Activated CD8-positive, alpha-beta T cell treated with anti-CD3 and anti-CD28 coated beads for 36 hours (primary cell): Measurements from ENCODE around the gene GATA6. TPM values are rescaled to one million over a fixed set of nuclear protein-coding genes. Genes with fewer than 3 reads are reported as not detected.

Experiments used
- ATAC-seq: fragments of 200-7000 bp; cut with Tn5 transposase; one replicate; pipeline ENCODE4 v1.10.0; 2021; ENCODE audit warnings: mild to moderate bottlenecking, moderate library complexity
- CTCF ChIA-PET: fragments of 350-600 bp; sonication (Branson Sonifier 250); formaldehyde crosslinking; loops from one replicate; lab custom pipeline; 2021; ENCODE audit warnings: antibody characterized with exemption; lab: Charles Lee
- POLR2A ChIA-PET: fragments of 350-600 bp; sonication (Branson Sonifier 250); formaldehyde crosslinking; loops from one replicate; lab custom pipeline; 2021; ENCODE audit warnings: antibody characterized with exemption; lab: Charles Lee
- DNase-seq: peaks from one replicate; pipeline ENCODE4 v3.0.0-alpha.2; 2020
- H3K27ac Mint-ChIP-seq: one replicate; pipeline ENCODE4 v1.8.0; 2021; ENCODE audit warnings: mild to moderate bottlenecking, mixed read lengths
- H3K27me3 Mint-ChIP-seq: one replicate; pipeline ENCODE4 v1.8.0; 2021; ENCODE audit warnings: mixed read lengths
- H3K36me3 Mint-ChIP-seq: one replicate; pipeline ENCODE4 v1.8.0; 2021; ENCODE audit warnings: low read depth, mixed read lengths
- H3K4me1 Mint-ChIP-seq: one replicate; pipeline ENCODE4 v1.8.0; 2021; ENCODE audit warnings: low read depth, mixed read lengths
- H3K4me3 Mint-ChIP-seq: one replicate; pipeline ENCODE4 v1.8.0; 2021; ENCODE audit warnings: mild to moderate bottlenecking, moderate library complexity, mixed read lengths
- H3K9me3 Mint-ChIP-seq: one replicate; pipeline ENCODE4 v1.8.0; 2021; ENCODE audit warnings: mixed read lengths
- intact Hi-C: fragments of 100-400 bp; cut with micrococcal nuclease; formaldehyde crosslinking; loops from one replicate; pipeline ENCODE4 v1.10.0; 2022
- total RNA-seq, 2 experiments: library from RNA; stranded (reverse); gene quantifications; one replicate each; pipeline ENCODE4 v1.2.3, GENCODE V29; 2021
- TF ChIP-seq, protein P1 (sequence below): fragments of 200-600 bp; IDR thresholded peaks from one replicate; pipeline ENCODE4 v1.8.0; 2022; ENCODE audit warnings: antibody characterized with exemption, mild to moderate bottlenecking

GATA6 gene
- total RNA-seq, 2 experiments from 2014 or later = not detected

DNA sequence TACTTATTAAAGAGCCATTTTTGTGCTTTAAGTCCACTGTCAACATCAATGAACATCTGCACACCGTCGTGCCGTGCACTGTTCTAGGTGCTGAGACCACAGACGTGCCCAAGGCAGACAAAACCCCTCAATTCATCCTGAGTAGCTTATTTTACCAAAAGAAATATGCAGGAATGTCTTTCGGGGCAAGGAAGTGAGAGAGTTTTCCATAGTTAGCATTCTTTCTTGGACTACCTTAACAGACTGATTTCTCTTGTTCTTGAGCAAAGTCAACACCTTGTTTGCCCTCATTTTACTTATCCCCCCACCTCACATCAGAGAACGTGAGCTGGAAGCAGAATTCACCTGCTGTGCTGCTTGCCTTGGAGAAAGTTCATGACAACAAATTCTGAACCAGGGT, 69.3 kb downstream of the GATA6 start:
- Mint-ChIP-seq H3K36me3 (no peaks in the 10 kb centered on the region), H3K9me3 (no peaks in the 10 kb centered on the region), H3K4me3 (no peak overlapping the region), H3K27ac (no peak overlapping the region), H3K27me3 (no peaks in the 10 kb centered on the region), H3K4me1 (peaks cover 8% of the 10 kb centered on the region)
- ATAC-seq = no peak
- ChIA-PET CTCF (no interaction called here), POLR2A (no interaction called here)
- TF ChIP-seq, protein P1, sequence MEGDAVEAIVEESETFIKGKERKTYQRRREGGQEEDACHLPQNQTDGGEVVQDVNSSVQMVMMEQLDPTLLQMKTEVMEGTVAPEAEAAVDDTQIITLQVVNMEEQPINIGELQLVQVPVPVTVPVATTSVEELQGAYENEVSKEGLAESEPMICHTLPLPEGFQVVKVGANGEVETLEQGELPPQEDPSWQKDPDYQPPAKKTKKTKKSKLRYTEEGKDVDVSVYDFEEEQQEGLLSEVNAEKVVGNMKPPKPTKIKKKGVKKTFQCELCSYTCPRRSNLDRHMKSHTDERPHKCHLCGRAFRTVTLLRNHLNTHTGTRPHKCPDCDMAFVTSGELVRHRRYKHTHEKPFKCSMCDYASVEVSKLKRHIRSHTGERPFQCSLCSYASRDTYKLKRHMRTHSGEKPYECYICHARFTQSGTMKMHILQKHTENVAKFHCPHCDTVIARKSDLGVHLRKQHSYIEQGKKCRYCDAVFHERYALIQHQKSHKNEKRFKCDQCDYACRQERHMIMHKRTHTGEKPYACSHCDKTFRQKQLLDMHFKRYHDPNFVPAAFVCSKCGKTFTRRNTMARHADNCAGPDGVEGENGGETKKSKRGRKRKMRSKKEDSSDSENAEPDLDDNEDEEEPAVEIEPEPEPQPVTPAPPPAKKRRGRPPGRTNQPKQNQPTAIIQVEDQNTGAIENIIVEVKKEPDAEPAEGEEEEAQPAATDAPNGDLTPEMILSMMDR = no peak
- no peak for DNase-seq
- intact Hi-C loops = no loop called here

DNA sequence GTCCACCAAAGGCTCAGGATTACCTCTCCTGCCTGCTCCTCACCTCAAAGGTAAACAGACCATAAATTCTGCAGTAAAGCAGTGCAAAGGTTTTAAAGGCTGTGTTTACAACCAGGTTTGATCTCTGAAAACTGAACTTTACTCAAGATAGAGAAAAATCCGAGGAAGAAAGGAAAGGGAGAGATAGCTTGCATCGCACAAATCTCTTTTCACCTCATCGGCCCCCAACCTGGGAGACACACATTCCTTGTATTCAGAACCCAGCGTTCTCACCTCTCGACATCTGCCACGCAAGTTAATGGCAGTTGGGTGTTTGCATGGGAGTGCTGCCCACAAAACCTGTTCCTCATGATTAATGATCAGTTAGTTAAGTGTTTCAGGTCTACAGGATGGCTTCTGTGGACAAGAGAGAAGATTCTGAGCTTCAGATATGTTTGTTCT, 72.6 kb downstream of the GATA6 start:
- TF ChIP-seq, protein P1 = no peak
- H3K4me3 Mint-ChIP-seq = no peak overlapping the region
- intact Hi-C loops = no loop called here
- H3K4me1 Mint-ChIP-seq = peaks cover 8% of the 10 kb centered on the region
- no peaks in the 10 kb centered on the region for H3K27me3 Mint-ChIP-seq
- CTCF ChIA-PET = no interaction called here
- H3K27ac Mint-ChIP-seq = no peak overlapping the region
- ATAC-seq (no peak), DNase-seq (no peak)
- POLR2A ChIA-PET = no interaction called here
- H3K36me3 Mint-ChIP-seq = no peaks in the 10 kb centered on the region
- no peaks in the 10 kb centered on the region for H3K9me3 Mint-ChIP-seq

DNA sequence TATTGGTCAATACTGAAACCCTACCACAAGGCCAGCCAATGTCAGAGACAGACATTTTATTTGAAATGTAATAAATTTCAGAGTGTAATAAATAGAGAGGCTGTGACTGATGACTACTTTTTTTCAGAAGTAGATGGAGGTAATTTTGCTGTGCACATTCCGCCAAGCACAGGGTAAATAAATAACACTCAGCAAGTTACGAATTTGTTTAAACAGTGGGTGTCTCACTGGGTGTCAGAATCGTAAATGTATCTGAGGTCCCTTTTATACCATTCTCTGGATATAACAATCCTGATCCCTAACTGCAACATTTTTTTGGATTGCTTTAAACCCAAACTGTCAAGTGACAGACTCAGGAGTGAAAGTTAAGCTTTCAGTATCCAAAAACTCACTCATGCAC, 74.1 kb downstream of the GATA6 start:
- H3K4me3 Mint-ChIP-seq = no peak overlapping the region
- CTCF ChIA-PET = no interaction called here

DNA sequence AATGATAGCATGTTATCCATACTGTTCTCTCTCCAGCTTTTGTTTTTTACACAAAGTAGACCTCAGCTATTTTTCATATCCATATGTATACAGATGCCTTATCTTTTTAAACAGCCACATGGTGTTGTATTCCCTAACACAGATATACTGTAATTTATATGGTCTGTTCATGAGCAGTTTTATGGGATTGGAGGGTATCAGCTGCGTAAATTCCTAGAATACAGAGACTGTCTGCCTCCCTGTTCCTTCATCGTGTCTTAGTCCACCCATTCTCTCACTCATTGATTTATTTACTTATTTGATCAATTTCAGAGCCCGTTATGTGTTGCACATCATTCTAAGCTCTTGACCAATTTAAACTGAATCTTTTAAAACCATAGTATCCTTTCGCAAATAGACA, 80.6 kb downstream of the GATA6 start:
- Mint-ChIP-seq H3K27ac (no peak overlapping the region), H3K4me3 (no peak overlapping the region), H3K4me1 (peaks cover 6% of the 10 kb centered on the region), H3K36me3 (no peaks in the 10 kb centered on the region), H3K9me3 (no peaks in the 10 kb centered on the region), H3K27me3 (no peaks in the 10 kb centered on the region)
- CTCF ChIA-PET = no interaction called here
- POLR2A ChIA-PET = no interaction called here
- intact Hi-C loops = no loop called here
- DNase-seq (no peak), ATAC-seq (no peak)
- TF ChIP-seq, protein P1 = no peak

More for the DNA sequence above, 74.1 kb downstream of the GATA6 start:
- TF ChIP-seq, protein P1 = no peak
- DNase-seq (no peak), ATAC-seq (no peak)
- intact Hi-C loops = no loop called here
- H3K27me3 Mint-ChIP-seq = no peaks in the 10 kb centered on the region
- POLR2A ChIA-PET = no interaction called here
- peaks cover under 1% of the 10 kb centered on the region for H3K4me1 Mint-ChIP-seq
- no peaks in the 10 kb centered on the region for H3K9me3 Mint-ChIP-seq
- H3K27ac Mint-ChIP-seq = no peak overlapping the region
- H3K36me3 Mint-ChIP-seq = no peaks in the 10 kb centered on the region

DNA sequence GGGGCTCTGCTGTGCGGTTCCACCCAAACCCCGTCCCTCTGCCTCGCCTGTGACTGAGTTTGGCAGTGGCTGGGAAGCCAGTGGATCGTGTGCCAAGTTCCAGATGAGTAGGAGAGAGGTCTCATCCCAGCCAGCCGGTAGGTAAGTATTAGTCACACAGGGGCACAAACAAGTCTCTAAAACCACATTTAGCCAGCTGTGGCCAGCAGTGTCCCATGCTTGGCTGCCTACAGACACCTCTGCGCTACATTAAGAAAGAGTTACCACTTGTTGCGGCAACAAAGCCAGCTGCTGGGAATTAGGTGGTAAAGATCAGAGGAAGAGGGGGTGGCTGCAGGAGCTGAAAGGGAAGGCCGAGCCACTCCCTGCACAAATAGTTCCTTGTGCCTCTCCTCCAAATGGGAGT, 81.2 kb downstream of the GATA6 start:
- intact Hi-C loops = no loop called here
- Mint-ChIP-seq H3K36me3 (no peaks in the 10 kb centered on the region), H3K27me3 (no peaks in the 10 kb centered on the region), H3K9me3 (no peaks in the 10 kb centered on the region), H3K4me1 (peaks cover 6% of the 10 kb centered on the region), H3K27ac (no peak overlapping the region), H3K4me3 (no peak overlapping the region)
- ATAC-seq (no peak), DNase-seq (no peak)
- ChIA-PET CTCF (no interaction called here), POLR2A (no interaction called here)
- TF ChIP-seq, protein P1 = no peak

Other genes starting within 250 kb of the GATA6 start
- gene CTAGE1, start 248.3 kb downstream of the GATA6 start, total RNA-seq = not detected